H1 (cell line): ENCODE data around the gene PPM1N. TPM values are rescaled to one million over a fixed set of nuclear protein-coding genes. Genes with fewer than 3 reads are reported as not detected.

ENCODE experiments used
- RAD21 ChIP-seq, 2 experiments: IDR thresholded peaks in 1 of 2; conservative IDR thresholded peaks in 1 of 2; 2 replicates each; pipeline ENCODE4 v1.6.1; 2011; ENCODE audit warnings: low read depth in 2 of 2, low read length in 2 of 2, improper control_type of control experiment in 1 of 2, inconsistent platforms in 1 of 2, mild to moderate bottlenecking in 1 of 2, moderate library complexity in 1 of 2
- polyA plus RNA-seq, 7 experiments: library from polyadenylated mRNA; depleted of rRNA in 3 of 7; stranded (reverse) in 5 of 7; unstranded in 2 of 7; fragments of >200 nt in 5 of 7; fragments of 200-250 nt in 2 of 7; gene quantifications; 1 replicate in 5 of 7; 2 replicates in 1 of 7; 4 replicates in 1 of 7; pipeline versions ENCODE4 v1.2.1 to v1.2.3, GENCODE V29; 2011 to 2013; ENCODE audit warnings: missing spikeins in 2 of 7, mixed read lengths in 2 of 7
- total RNA-seq: library from RNA; stranded (reverse); fragmentation: NEBNext Ultra II Directional; extraction: Animal tissue kit (Norgen Biotek cat#: 25700); gene quantifications from 2 replicates; pipeline ENCODE4 v1.2.1, GENCODE V29; 2021

PPM1N gene
- total and polyA plus RNA-seq, 2 of the 8 experiments (the other 6 are each of a cell fraction or from before 2014, with no cell fraction given), result 12.2 to 14.4 TPM

GRCh38 chr19:45527731-45528130 lies 29.5 kb downstream of the PPM1N start (continued):
- peak in 1 of 2 experiments; percentile 29; a peak in 1 of 4 replicates for TF ChIP-seq RAD21 (IDR thresholded peaks at IDR 0.05 in 1 of 2, conservative IDR thresholded peaks at IDR 0.05 in 1 of 2; ENCODE audit: low read depth in 2 of 2, low read length in 2 of 2)
